ENCODE measurements around the gene SLC11A2. TPM values are rescaled to one million over a fixed set of nuclear protein-coding genes. Genes with fewer than 3 reads are reported as not detected.
"Not testable (repeated sequence)": the region's sequence is repeated elsewhere in the genome, so short reads cannot be mapped to it uniquely, and the experiment has no call there.

Gene SLC11A2
- total RNA-seq, 5 donors from 2014 or later (not counting 1 experiment from before 2014, with no cell fraction given) = 46.5 to 62.2 (median 52.3) TPM

DNA sequence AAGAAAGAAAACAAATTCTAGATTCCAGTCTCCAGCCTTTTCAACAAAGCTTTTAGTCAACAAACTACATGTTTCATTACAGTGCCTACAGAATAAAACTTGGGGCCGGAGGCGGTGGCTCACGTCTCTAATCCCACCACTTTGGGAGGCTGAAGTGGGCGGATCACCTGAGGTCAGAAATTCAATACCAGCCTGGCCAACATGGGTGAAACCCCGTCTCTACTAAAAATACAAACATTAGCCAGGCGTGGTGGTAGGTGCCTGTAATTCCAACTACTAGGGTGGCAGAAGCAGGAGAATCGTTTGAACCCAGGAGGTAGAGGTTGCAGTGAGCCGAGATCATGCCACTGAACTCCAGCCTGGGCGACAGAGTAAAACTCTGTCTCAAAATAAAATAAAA is 11.7 kb downstream of the SLC11A2 start:
- CTCF ChIA-PET; H3K27ac ChIP-seq (ENCODE audit: low read length); H3K27ac Mint-ChIP-seq; H3K4me3 Mint-ChIP-seq; H3K27me3 ChIP-seq (replicated peaks in 1 of 2; ENCODE audit: control insufficient read depth in 2 of 2, extremely low read depth in 1 of 2, insufficient read depth in 2 of 2, low read length in 1 of 2); POLR2A ChIA-PET; H3K9me3 Mint-ChIP-seq; H3K36me3 ChIP-seq (ENCODE audit: control insufficient read depth in 2 of 2, extremely low read depth in 1 of 2, insufficient read depth in 1 of 2, low read length in 1 of 2); DNase-seq; ATAC-seq (replicated peaks in 1 of 4); H3K9me3 ChIP-seq; H3K36me3 Mint-ChIP-seq; H3K27me3 Mint-ChIP-seq; H3K4me3 ChIP-seq (ENCODE audit: control insufficient read depth in 1 of 2, extremely low read depth in 1 of 2, low read length in 1 of 2); H3K4me1 ChIP-seq (ENCODE audit: control insufficient read depth in 1 of 2, extremely low read depth in 1 of 2, insufficient read depth in 2 of 2, low read length in 2 of 2): not testable (repeated sequence)
- 93% methylated on average over 4 of the region's 9 CpGs for WGBS (ENCODE audit: insufficient coverage)
- peaks cover 38 to 43% (median 40%) of the 10 kb centered on the region in 3 donors for H3K4me1 Mint-ChIP-seq

DNA sequence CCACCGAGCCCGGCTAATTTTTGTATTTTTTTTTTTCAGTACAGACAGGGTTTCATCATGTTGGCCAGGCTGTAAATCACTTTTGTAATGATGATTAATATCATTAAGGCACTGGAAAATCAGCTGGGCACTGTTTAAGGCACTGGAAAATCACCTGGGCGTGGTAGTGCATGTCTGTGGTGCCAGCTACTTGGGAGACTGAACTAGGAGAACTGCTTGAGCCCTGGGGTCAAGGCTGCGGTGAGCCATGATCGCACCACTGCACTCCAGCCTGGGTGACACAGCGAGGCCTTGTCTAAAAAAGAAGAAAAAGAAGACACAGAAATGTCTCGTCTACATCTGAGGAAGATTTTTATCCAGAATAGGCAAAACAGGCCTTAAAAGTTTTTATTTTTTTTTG is 12.7 kb downstream of the SLC11A2 start:
- Histone ChIP-seq H3K36me3 (ENCODE audit: control insufficient read depth in 2 of 2, extremely low read depth in 1 of 2, insufficient read depth in 1 of 2, low read length in 1 of 2) (no peaks in the 10 kb centered on the region), H3K4me3 (ENCODE audit: control insufficient read depth in 1 of 2, extremely low read depth in 1 of 2, low read length in 1 of 2) (no peak overlapping the region), H3K27me3 (replicated peaks in 1 of 2; ENCODE audit: control insufficient read depth in 2 of 2, extremely low read depth in 1 of 2, insufficient read depth in 2 of 2, low read length in 1 of 2) (no peaks in the 10 kb centered on the region), H3K9me3 (no peaks in the 10 kb centered on the region), H3K27ac (ENCODE audit: low read length) (no peak overlapping the region), H3K4me1 (ENCODE audit: control insufficient read depth in 1 of 2, extremely low read depth in 1 of 2, insufficient read depth in 2 of 2, low read length in 2 of 2) (peaks cover 10 to 11% of the 10 kb centered on the region in 2 experiments)
- Mint-ChIP-seq H3K9me3 (no peaks in the 10 kb centered on the region), H3K36me3 (peaks cover 4% of the 10 kb centered on the region), H3K4me1 (peaks cover 39 to 47% (median 45%) of the 10 kb centered on the region in 3 donors), H3K4me3 (no peak overlapping the region), H3K27me3 (no peaks in the 10 kb centered on the region), H3K27ac (no peak overlapping the region)
- POLR2A ChIA-PET = no interaction called here
- WGBS (ENCODE audit: insufficient coverage) = 100% methylated on average over 6 of the region's 7 CpGs
- ATAC-seq (replicated peaks in 1 of 4) = no peak
- CTCF ChIA-PET = interaction anchor here in 1 of 2 donors (0.7 to 1.1 kb wide), 2 partner anchors 8 to 242 kb away, joined by 3 to 5 read pairs; no protein-coding TSS in a partner anchor
- no peak for DNase-seq

DNA sequence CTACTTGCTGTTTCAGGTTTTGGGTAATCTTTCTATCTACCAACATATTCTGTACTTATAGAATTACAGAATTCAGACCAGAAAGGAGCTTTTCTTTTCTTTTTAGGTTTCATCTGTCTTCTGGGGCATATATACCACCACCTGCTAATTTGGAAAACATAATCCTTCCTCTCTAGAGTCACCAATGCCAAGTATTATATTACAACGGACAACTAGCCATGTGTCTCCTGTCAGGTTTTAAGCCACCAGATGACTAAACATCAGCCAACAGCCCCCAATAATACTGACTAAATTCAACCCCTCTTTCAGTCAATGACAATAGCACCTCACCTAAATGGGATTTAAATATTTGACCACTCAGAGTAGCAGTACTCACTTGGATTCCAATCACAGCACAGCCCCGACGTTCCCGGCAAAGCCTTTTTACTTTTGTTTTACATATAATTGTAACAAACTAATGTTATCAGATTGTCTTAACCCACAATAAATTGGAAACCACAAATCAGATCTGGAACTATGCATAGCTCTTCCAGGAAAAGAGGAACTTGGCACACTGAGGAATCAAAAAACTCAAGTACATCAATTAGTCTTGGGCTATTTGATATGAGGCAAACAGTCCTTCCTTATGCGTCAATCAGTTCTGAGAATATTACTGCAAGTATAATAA is 13.5 kb downstream of the SLC11A2 start:
- Histone ChIP-seq H3K36me3 (ENCODE audit: control insufficient read depth in 2 of 2, extremely low read depth in 1 of 2, insufficient read depth in 1 of 2, low read length in 1 of 2) (peaks cover 0 to 2% of the 10 kb centered on the region in 2 donors), H3K27me3 (replicated peaks in 1 of 2; ENCODE audit: control insufficient read depth in 2 of 2, extremely low read depth in 1 of 2, insufficient read depth in 2 of 2, low read length in 1 of 2) (no peaks in the 10 kb centered on the region), H3K4me3 (ENCODE audit: control insufficient read depth in 1 of 2, extremely low read depth in 1 of 2, low read length in 1 of 2) (no peak overlapping the region), H3K9me3 (no peaks in the 10 kb centered on the region), H3K27ac (ENCODE audit: low read length) (no peak overlapping the region), H3K4me1 (ENCODE audit: control insufficient read depth in 1 of 2, extremely low read depth in 1 of 2, insufficient read depth in 2 of 2, low read length in 2 of 2) (peaks cover 11 to 12% of the 10 kb centered on the region in 2 experiments)
- H3K27ac Mint-ChIP-seq = peak overlapping the region; percentile 1 to 40
- H3K27me3 Mint-ChIP-seq = no peaks in the 10 kb centered on the region
- peaks cover 4% of the 10 kb centered on the region for H3K36me3 Mint-ChIP-seq
- ATAC-seq (replicated peaks in 1 of 4) (no peak), DNase-seq (no peak)
- no peaks in the 10 kb centered on the region for H3K9me3 Mint-ChIP-seq
- POLR2A ChIA-PET = interaction anchor here (0.5 to 0.7 kb wide), 2 partner anchors 15 to 167 kb away, joined by 4 to 9 read pairs; no protein-coding TSS in a partner anchor
- peaks cover 39 to 46% (median 45%) of the 10 kb centered on the region in 3 donors for H3K4me1 Mint-ChIP-seq
- CTCF ChIA-PET = interaction anchor here (0.6 to 1.1 kb wide), 6 partner anchors 9 to 242 kb away, joined by 3 to 5 read pairs (median 4); no protein-coding TSS in a partner anchor
- peak overlapping the region in 1 of 3 donors; percentile 18 for H3K4me3 Mint-ChIP-seq
- WGBS (ENCODE audit: insufficient coverage) = 88% methylated on average over 1 of the region's 5 CpGs

DNA sequence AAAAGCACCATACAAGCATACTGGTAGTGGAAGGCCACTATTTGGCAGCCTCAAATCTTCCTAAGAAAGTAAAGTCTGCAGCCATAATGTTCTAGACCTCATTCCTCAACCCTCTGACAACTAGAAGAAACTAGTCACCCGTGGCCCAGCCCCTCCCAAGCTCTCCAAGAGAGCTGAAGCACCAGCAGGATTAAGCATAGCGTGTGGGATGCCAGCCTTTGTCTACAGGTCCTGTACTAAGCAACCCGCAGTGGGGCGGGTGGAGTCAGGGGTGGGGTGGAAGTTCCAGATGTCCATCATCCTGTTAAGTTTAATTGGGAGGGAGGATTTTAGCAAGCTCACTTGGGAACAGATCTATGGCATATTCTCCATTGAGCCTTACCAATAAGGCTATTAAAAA is 14.2 kb downstream of the SLC11A2 start:
- WGBS (ENCODE audit: insufficient coverage) = 90% methylated on average over 2 of the region's 4 CpGs
- no peak for ATAC-seq (replicated peaks in 1 of 4)

DNA sequence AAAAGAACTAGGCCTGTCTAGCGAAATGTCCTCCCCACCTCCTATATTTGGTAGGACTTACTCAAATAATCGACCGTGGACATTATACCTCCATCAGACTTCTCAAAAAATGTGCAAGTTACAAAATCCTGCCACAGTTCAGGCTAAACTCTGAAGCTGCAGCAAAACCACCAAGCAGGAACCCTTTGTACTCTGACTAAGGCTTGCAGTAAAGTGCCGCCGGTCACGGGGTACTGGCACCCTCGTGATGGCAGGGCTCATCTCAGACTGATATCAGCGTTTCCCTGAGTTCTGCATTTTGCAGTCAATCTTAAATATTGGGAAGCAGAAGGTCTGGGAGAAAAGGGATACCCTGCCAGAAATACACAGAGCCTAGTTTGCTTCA is 17.1 kb downstream of the SLC11A2 start:
- Mint-ChIP-seq H3K4me1 (peaks cover 33 to 39% (median 39%) of the 10 kb centered on the region in 3 donors), H3K36me3 (peaks cover 27% of the 10 kb centered on the region), H3K27me3 (no peaks in the 10 kb centered on the region), H3K27ac (peak overlapping the region; percentile 79 to 88), H3K9me3 (no peaks in the 10 kb centered on the region), H3K4me3 (peak overlapping the region; percentile 44 to 76 (median 55))
- ChIA-PET POLR2A (interaction anchor here (0.5 to 1.2 kb wide), 7 partner anchors 16 to 314 kb away, joined by 3 to 8 read pairs (median 4); partner anchors contain the start of gene SLC11A2 (in 1 of the 2)), CTCF (interaction anchor here (0.6 to 1.9 kb wide), 4 partner anchors 10 to 189 kb away, joined by 3 to 16 read pairs (median 4); partner anchors contain the start of gene SLC11A2 (in 1 of the 2))
- Histone ChIP-seq H3K9me3 (no peaks in the 10 kb centered on the region), H3K27ac (ENCODE audit: low read length) (peak overlapping the region; percentile 27), H3K4me3 (ENCODE audit: control insufficient read depth in 1 of 2, extremely low read depth in 1 of 2, low read length in 1 of 2) (peak overlapping the region in 1 of 2 donors; percentile 29), H3K36me3 (ENCODE audit: control insufficient read depth in 2 of 2, extremely low read depth in 1 of 2, insufficient read depth in 1 of 2, low read length in 1 of 2) (peaks cover 2 to 31% of the 10 kb centered on the region in 2 donors), H3K27me3 (replicated peaks in 1 of 2; ENCODE audit: control insufficient read depth in 2 of 2, extremely low read depth in 1 of 2, insufficient read depth in 2 of 2, low read length in 1 of 2) (no peaks in the 10 kb centered on the region), H3K4me1 (ENCODE audit: control insufficient read depth in 1 of 2, extremely low read depth in 1 of 2, insufficient read depth in 2 of 2, low read length in 2 of 2) (peaks cover 11 to 12% of the 10 kb centered on the region in 2 experiments)
- 27% methylated on average over 7 of the region's 8 CpGs for WGBS (ENCODE audit: insufficient coverage)
- ATAC-seq (replicated peaks in 1 of 4) (peak; percentile 99 to 100 (median 100)), DNase-seq (peak in 34 of 35 experiments; percentile 31 to 74 (median 54))

More for the DNA sequence above, 14.2 kb downstream of the SLC11A2 start:
- H3K4me1 ChIP-seq (ENCODE audit: control insufficient read depth in 1 of 2, extremely low read depth in 1 of 2, insufficient read depth in 2 of 2, low read length in 2 of 2) = peaks cover 11 to 12% of the 10 kb centered on the region in 2 experiments
- ChIA-PET POLR2A (interaction anchor here in 1 of 2 donors (0.5 kb wide), 1 partner anchor 16 kb away, joined by 9 read pairs; no protein-coding TSS in a partner anchor), CTCF (interaction anchor here (0.6 to 1.0 kb wide), 3 partner anchors 10 to 83 kb away, joined by 3 to 6 read pairs (median 4); no protein-coding TSS in a partner anchor)
- no peaks in the 10 kb centered on the region for H3K27me3 Mint-ChIP-seq
- H3K27me3 ChIP-seq (replicated peaks in 1 of 2; ENCODE audit: control insufficient read depth in 2 of 2, extremely low read depth in 1 of 2, insufficient read depth in 2 of 2, low read length in 1 of 2) = no peaks in the 10 kb centered on the region
- H3K4me1 Mint-ChIP-seq = peaks cover 33 to 42% (median 41%) of the 10 kb centered on the region in 3 donors
- H3K4me3 Mint-ChIP-seq = no peak overlapping the region
- peaks cover 5% of the 10 kb centered on the region for H3K36me3 Mint-ChIP-seq
- peak overlapping the region in 1 of 2 donors; percentile 28 for H3K27ac Mint-ChIP-seq
- no peak for DNase-seq
- peaks cover 0 to 9% of the 10 kb centered on the region in 2 donors for H3K36me3 ChIP-seq (ENCODE audit: control insufficient read depth in 2 of 2, extremely low read depth in 1 of 2, insufficient read depth in 1 of 2, low read length in 1 of 2)
- H3K4me3 ChIP-seq (ENCODE audit: control insufficient read depth in 1 of 2, extremely low read depth in 1 of 2, low read length in 1 of 2) = no peak overlapping the region
- H3K9me3 Mint-ChIP-seq = no peaks in the 10 kb centered on the region
- H3K9me3 ChIP-seq = no peaks in the 10 kb centered on the region
- H3K27ac ChIP-seq (ENCODE audit: low read length) = no peak overlapping the region

DNA sequence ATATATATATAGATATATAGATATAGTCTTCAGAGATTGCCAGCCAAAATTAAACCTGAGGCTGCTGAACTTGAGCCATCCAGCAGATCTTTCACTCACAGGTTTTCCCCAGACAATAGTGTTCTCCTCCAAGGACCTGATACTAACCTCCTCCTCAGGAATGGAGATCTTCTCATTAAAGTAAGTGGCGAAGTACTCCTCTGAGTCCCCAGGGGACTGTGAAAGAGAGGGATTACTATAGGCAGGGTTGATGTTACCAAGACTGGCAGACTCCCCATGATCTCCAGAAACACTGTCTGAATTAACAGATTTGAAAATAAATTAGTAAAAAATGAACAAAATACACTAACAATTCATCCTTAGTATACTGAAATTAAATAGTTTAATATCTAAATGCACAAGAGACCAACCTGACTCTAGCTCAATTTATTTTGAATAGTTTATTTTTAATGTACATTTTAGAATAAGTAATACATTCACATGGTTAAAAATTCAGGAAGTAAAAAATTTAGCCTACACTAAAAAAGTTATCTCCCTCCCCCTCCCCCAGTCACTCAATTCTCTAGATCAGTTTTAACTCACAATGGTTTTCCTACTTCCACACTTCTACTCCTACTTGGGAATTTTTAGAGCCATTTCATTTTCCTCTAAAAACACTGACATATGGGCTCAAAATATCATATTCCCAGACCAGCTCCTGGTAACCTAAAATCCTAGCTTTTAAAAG is 17.7 kb downstream of the SLC11A2 start:
- Histone ChIP-seq H3K27me3 (replicated peaks in 1 of 2; ENCODE audit: control insufficient read depth in 2 of 2, extremely low read depth in 1 of 2, insufficient read depth in 2 of 2, low read length in 1 of 2) (no peaks in the 10 kb centered on the region), H3K9me3 (no peaks in the 10 kb centered on the region), H3K4me3 (ENCODE audit: control insufficient read depth in 1 of 2, extremely low read depth in 1 of 2, low read length in 1 of 2) (peak overlapping the region in 1 of 2 donors; percentile 29), H3K4me1 (ENCODE audit: control insufficient read depth in 1 of 2, extremely low read depth in 1 of 2, insufficient read depth in 2 of 2, low read length in 2 of 2) (peaks cover 11 to 12% of the 10 kb centered on the region in 2 experiments), H3K27ac (ENCODE audit: low read length) (peak overlapping the region; percentile 27), H3K36me3 (ENCODE audit: control insufficient read depth in 2 of 2, extremely low read depth in 1 of 2, insufficient read depth in 1 of 2, low read length in 1 of 2) (peaks cover 2 to 31% of the 10 kb centered on the region in 2 donors)
- DNase-seq (no peak), ATAC-seq (replicated peaks in 1 of 4) (no peak)
- peak overlapping the region; percentile 79 to 88 for H3K27ac Mint-ChIP-seq
- WGBS (ENCODE audit: insufficient coverage) = no CpG with 5 or more reads among the region's 1 CpG
- POLR2A ChIA-PET = interaction anchor here (0.6 to 0.7 kb wide), 3 partner anchors 22 to 375 kb away, joined by 3 to 8 read pairs (median 3); no protein-coding TSS in a partner anchor
- no peaks in the 10 kb centered on the region for H3K27me3 Mint-ChIP-seq
- H3K4me1 Mint-ChIP-seq = peaks cover 33 to 39% (median 38%) of the 10 kb centered on the region in 3 donors
- CTCF ChIA-PET = interaction anchor here (0.6 to 1.9 kb wide), 3 partner anchors 10 to 76 kb away, joined by 3 to 16 read pairs (median 6); partner anchors contain the start of gene SLC11A2 (in 1 of the 2)
- H3K9me3 Mint-ChIP-seq = no peaks in the 10 kb centered on the region
- peaks cover 32% of the 10 kb centered on the region for H3K36me3 Mint-ChIP-seq
- H3K4me3 Mint-ChIP-seq = peak overlapping the region; percentile 44 to 76 (median 55)

All from T-cell (primary cell).